ENCODE measurements around the gene CHSY1. TPM values are rescaled to one million over a fixed set of nuclear protein-coding genes. Genes with fewer than 3 reads are reported as not detected.

CHSY1 gene
- total and polyA plus RNA-seq, 2 of the 13 experiments (the other 11 are each of a cell fraction or from before 2014, with no cell fraction given), result 13.3 to 13.7 TPM

DNA sequence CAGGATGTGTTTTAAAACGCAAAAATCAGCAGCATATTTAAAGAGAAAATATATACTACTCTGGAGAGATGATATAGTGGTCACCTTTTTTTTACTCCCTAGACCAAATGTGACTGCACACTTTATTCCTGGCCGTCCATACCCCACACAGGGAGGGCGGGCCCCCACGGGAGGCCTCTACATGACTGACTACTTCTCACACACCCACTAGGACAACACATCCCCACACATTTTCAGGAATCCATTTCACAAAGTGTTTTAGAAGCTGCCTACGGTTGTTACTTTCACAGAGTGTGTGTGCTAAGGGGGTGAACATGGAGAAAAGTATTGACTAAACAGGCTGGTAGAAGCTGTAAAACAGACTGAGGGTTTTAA lies 67.9 kb downstream of the CHSY1 start:
- in situ Hi-C loops (cut with HindIII; ENCODE audit: extremely low pct_ligation_motif_present, low pct_unique_long_range_greater_than_20kb), result no loop called here
- Histone ChIP-seq H3K27me3 (ENCODE audit: control insufficient read depth in 1 of 2, insufficient read depth in 2 of 2, low read length in 2 of 2) (no peaks in the 10 kb centered on the region), H3K27ac (ENCODE audit: extremely low read length, insufficient read depth, low read length) (no peak overlapping the region), H3K4me1 (ENCODE audit: insufficient read depth, low read length) (no peaks in the 10 kb centered on the region), H3K4me3 (replicated peaks in 1 of 3; ENCODE audit: insufficient read depth in 1 of 3, low read depth in 2 of 3, low read length in 3 of 3) (no peak overlapping the region), H3K4me2 (ENCODE audit: low read depth, low read length) (no peak overlapping the region), H3K9ac (ENCODE audit: insufficient read depth, low read depth, low read length) (no peak overlapping the region), H3K79me2 (ENCODE audit: insufficient read depth, low read length) (peaks cover 12% of the 10 kb centered on the region), H2AFZ (ENCODE audit: low read length) (no peak overlapping the region), H3K36me3 (replicated peaks in 1 of 2; ENCODE audit: control insufficient read depth in 1 of 2, insufficient read depth in 2 of 2, low read length in 2 of 2) (peaks cover 2 to 20% of the 10 kb centered on the region in 2 experiments; a peak in 2 of 5 replicates), H3K9me3 (ENCODE audit: low read length) (no peaks in the 10 kb centered on the region), H4K20me1 (ENCODE audit: insufficient read depth, low read length) (0 out of 2 replicates have a peak, but pooled peaks cover 2% of the 10 kb centered on the region)
- ChIA-PET CTCF (ENCODE audit: low intra/inter-chr PET ratio, low total read pairs) (no interaction called here), POLR2A (no interaction called here)
- no TSS peak for BruUV-seq (replicated peaks)
- FAIRE-seq, result no peak
- WGBS (ENCODE audit: low lambda C conversion rate), result 96% methylated on average over 5 of the region's 5 CpGs
- ATAC-seq, result no peak
- intact Hi-C loops (cut with micrococcal nuclease; ENCODE audit: unreplicated experiment), result no loop called here
- no peak for DNase-seq (ENCODE audit: low spot score)
- TF ChIP-seq MAF1 (CRISPR knock-in tag; IDR thresholded peaks at IDR 0.05; ENCODE audit: borderline replicate concordance) (no peak), DPF2 (CRISPR knock-in tag; IDR thresholded peaks at IDR 0.05; ENCODE audit: borderline replicate concordance, low read depth) (no peak), ETV5 (CRISPR knock-in tag; IDR thresholded peaks at IDR 0.05; ENCODE audit: borderline replicate concordance) (no peak), ZFYVE20 (CRISPR knock-in tag; IDR thresholded peaks at IDR 0.05; ENCODE audit: borderline replicate concordance, low read depth) (no peak), NR1H2 (CRISPR knock-in tag; IDR thresholded peaks at IDR 0.05; ENCODE audit: borderline replicate concordance, low read depth) (no peak), ESRRA (CRISPR knock-in tag; IDR thresholded peaks at IDR 0.05; ENCODE audit: low read depth) (no peak), ZNF644 (CRISPR knock-in tag; IDR thresholded peaks at IDR 0.05; ENCODE audit: low read depth) (no peak), KDM3A (CRISPR knock-in tag; IDR thresholded peaks at IDR 0.05; ENCODE audit: low read depth) (no peak), ONECUT2 (CRISPR knock-in tag; IDR thresholded peaks at IDR 0.05) (no peak), ZNF251 (CRISPR knock-in tag; IDR thresholded peaks at IDR 0.05) (no peak)
- TF ChIP-seq, protein P1, sequence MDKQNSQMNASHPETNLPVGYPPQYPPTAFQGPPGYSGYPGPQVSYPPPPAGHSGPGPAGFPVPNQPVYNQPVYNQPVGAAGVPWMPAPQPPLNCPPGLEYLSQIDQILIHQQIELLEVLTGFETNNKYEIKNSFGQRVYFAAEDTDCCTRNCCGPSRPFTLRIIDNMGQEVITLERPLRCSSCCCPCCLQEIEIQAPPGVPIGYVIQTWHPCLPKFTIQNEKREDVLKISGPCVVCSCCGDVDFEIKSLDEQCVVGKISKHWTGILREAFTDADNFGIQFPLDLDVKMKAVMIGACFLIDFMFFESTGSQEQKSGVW (CRISPR knock-in tag; IDR thresholded peaks at IDR 0.05; ENCODE audit: borderline replicate concordance), result no peak
- TF ChIP-seq, protein P2, sequence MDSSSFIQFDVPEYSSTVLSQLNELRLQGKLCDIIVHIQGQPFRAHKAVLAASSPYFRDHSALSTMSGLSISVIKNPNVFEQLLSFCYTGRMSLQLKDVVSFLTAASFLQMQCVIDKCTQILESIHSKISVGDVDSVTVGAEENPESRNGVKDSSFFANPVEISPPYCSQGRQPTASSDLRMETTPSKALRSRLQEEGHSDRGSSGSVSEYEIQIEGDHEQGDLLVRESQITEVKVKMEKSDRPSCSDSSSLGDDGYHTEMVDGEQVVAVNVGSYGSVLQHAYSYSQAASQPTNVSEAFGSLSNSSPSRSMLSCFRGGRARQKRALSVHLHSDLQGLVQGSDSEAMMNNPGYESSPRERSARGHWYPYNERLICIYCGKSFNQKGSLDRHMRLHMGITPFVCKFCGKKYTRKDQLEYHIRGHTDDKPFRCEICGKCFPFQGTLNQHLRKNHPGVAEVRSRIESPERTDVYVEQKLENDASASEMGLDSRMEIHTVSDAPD (CRISPR knock-in tag; IDR thresholded peaks at IDR 0.05), result no peak
- TF ChIP-seq, protein P3, sequence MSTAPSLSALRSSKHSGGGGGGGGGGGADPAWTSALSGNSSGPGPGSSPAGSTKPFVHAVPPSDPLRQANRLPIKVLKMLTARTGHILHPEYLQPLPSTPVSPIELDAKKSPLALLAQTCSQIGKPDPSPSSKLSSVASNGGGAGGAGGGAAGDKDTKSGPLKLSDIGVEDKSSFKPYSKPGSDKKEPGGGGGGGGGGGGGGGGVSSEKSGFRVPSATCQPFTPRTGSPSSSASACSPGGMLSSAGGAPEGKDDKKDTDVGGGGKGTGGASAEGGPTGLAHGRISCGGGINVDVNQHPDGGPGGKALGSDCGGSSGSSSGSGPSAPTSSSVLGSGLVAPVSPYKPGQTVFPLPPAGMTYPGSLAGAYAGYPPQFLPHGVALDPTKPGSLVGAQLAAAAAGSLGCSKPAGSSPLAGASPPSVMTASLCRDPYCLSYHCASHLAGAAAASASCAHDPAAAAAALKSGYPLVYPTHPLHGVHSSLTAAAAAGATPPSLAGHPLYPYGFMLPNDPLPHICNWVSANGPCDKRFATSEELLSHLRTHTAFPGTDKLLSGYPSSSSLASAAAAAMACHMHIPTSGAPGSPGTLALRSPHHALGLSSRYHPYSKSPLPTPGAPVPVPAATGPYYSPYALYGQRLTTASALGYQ (CRISPR knock-in tag; IDR thresholded peaks at IDR 0.05), result no peak
- TF ChIP-seq, protein P4, sequence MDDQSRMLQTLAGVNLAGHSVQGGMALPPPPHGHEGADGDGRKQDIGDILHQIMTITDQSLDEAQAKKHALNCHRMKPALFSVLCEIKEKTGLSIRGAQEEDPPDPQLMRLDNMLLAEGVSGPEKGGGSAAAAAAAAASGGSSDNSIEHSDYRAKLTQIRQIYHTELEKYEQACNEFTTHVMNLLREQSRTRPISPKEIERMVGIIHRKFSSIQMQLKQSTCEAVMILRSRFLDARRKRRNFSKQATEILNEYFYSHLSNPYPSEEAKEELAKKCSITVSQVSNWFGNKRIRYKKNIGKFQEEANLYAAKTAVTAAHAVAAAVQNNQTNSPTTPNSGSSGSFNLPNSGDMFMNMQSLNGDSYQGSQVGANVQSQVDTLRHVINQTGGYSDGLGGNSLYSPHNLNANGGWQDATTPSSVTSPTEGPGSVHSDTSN (CRISPR knock-in tag; IDR thresholded peaks at IDR 0.05; ENCODE audit: borderline replicate concordance), result no peak
- TF ChIP-seq, protein P5, sequence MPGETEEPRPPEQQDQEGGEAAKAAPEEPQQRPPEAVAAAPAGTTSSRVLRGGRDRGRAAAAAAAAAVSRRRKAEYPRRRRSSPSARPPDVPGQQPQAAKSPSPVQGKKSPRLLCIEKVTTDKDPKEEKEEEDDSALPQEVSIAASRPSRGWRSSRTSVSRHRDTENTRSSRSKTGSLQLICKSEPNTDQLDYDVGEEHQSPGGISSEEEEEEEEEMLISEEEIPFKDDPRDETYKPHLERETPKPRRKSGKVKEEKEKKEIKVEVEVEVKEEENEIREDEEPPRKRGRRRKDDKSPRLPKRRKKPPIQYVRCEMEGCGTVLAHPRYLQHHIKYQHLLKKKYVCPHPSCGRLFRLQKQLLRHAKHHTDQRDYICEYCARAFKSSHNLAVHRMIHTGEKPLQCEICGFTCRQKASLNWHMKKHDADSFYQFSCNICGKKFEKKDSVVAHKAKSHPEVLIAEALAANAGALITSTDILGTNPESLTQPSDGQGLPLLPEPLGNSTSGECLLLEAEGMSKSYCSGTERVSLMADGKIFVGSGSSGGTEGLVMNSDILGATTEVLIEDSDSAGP (CRISPR knock-in tag; IDR thresholded peaks at IDR 0.05; ENCODE audit: borderline replicate concordance), result no peak
- TF ChIP-seq, protein P6, sequence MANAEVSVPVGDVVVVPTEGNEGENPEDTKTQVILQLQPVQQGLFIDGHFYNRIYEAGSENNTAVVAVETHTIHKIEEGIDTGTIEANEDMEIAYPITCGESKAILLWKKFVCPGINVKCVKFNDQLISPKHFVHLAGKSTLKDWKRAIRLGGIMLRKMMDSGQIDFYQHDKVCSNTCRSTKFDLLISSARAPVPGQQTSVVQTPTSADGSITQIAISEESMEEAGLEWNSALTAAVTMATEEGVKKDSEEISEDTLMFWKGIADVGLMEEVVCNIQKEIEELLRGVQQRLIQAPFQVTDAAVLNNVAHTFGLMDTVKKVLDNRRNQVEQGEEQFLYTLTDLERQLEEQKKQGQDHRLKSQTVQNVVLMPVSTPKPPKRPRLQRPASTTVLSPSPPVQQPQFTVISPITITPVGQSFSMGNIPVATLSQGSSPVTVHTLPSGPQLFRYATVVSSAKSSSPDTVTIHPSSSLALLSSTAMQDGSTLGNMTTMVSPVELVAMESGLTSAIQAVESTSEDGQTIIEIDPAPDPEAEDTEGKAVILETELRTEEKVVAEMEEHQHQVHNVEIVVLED (CRISPR knock-in tag; IDR thresholded peaks at IDR 0.05; ENCODE audit: borderline replicate concordance), result no peak

Measured in HepG2 (cell line).